ENCODE data around the gene ATP2C1.
"Not testable (repeated sequence)": the region's sequence is repeated elsewhere in the genome, so short reads cannot be mapped to it uniquely, and the experiment has no call there.

ATP2C1 gene

DNA sequence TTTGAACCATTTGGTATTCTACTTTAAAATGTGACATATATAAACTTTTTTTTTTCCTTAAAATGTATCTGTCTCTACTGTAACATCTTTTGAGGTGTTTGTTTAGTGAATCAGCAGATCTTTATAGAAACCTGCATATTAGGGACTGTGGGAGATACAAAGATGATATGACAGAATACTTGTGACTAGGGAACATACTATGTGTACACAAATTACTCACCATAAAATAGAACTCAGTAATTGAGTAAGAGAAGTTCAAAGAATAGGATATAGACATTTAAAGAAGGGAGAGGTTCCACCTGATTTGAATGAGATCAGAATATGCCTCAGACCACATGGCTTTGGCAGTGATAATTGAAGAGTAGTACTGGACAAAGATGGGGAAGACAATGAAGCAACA, 47.9 kb downstream of the ATP2C1 start:
- DNase-seq = no peak

GRCh38 chr3:130946882-130947281, 53.0 kb downstream of the ATP2C1 start:
- DNase-seq = no peak

DNA sequence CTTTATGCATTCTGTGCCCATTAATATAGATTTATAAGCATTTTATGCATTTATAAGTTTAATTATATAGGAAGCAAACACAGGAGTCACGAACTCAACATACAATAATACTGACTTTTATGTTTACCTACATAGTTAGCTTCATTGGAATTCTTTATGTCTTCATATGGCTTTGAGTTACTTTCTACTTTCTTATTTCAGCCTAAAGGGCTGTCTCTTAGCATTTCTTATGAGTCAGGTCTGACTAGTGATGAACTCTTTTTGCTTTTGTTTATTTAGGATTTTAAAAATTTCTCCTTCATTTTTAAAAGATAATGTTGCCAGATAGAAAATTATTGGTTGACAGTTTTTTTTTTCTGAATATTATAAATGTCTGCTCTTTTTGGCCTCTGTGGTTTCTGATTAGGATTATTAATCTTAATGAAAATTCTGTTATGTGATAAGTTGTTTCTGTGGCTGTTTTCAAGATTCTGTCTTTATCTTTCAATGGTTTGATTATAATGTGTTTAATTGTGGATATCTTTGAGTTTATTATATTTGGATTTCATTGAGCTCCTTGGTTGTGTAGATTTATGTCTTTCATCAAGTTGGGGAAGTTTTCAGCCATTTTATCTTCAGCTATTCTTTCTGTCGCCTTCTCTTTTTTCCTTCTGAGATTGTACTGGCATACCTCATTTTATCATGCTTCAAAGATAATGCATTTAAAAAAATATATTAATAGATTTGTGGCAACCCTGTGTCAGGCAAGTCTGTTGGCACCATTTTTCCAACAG, 54.3 kb downstream of the ATP2C1 start:
- no peak for DNase-seq

DNA sequence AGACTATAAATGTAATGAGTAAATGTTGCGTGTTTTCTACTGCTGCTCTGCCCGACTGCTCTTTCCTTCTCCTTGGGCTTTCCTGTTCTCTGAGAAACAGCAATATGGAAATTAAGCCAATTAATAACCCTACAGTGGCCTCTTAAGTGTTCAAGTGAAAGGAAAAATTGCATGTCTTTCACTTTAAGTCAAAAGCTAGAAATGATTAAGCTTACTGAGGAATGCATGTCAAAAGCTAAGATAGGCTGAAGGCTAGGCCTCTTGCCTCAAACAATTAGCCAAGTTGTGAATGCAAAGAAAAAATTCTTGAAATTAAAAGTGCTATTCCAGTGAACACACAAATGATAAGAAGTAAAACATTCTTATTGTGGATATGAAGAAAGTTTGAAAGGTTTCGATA, 55.0 kb downstream of the ATP2C1 start:
- no peak for DNase-seq

- DNase-seq = no peak
Measured at GRCh38 chr3:130950124-130950523, 56.2 kb downstream of the ATP2C1 start.

DNA sequence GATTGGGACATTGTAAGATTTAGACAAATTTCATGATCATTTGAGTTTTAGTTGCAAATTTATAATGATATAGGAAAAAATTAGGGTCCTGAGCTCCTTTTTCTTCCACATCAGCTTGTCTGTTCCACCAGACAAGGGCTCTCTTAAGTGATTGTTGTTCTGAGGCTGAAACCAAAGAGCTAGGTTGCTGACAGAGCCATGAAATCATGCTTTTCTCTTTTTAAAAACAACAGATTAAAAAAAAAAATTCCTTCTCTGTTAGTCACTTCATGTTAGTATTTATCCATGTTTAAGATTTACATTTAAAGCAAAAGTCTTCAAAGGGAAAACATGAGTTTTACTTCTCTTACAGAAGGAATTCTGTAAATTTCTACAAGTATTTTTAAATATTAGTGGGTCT, 56.8 kb downstream of the ATP2C1 start:
- no peak for DNase-seq

- no peak for DNase-seq
Measured at GRCh38 chr3:130955481-130955880, 61.6 kb downstream of the ATP2C1 start.

DNA sequence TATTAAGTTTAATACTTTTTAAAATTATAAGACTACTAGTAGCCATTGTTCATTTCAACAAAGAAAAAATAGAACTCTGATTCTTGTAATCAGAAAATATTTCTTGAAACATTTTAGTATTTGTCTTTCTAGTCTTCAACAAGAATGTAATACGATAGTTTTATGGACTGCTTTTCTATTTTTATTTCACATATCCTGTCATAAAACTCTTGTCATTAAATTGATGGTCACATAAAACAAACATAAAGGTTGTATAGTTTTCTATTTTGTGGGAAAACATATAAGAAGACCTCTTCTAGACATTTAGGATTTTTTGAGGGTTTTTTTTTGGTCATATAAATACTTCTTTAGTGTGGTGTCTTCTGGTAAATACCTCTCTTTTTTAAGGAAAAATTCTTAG, 62.4 kb downstream of the ATP2C1 start:
- DNase-seq = no peak

- no peak for DNase-seq
Measured at GRCh38 chr3:130956721-130957120, 62.8 kb downstream of the ATP2C1 start.

DNA sequence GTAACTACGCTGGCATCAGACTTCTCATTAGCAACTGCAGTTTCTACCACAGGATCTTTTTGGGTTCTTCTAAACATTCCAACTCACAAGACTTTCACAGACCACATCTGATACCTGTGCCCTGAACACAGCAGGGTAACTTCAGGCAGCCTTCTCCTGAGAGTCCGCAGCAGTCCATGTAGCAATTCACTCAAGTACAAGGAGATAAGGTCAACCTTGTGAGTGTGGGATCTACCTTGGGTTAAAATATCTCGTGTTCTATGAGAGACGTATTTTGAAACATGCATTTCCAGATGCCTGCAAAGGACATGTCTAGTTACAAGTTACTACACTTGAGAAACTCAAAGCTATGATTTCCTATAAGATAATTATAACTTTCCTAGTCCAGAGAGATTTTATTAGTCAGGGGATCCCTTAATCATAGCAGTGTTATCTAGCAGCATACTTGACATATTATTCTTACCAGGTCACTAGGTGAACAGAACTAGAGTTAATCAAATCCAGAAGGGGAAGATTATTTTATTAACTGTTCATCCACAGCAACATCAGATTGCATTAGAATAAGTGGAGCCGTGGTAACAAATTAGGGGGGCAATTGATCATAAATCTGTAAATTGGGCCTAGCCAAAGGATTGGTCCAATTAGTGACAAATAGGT, 66.4 kb downstream of the ATP2C1 start:
- DNase-seq = no peak

- no peak for DNase-seq
Measured at GRCh38 chr3:130961458-130961857, 67.6 kb downstream of the ATP2C1 start.

- no peak for DNase-seq
Measured at GRCh38 chr3:130963444-130963843, 69.6 kb downstream of the ATP2C1 start.

GRCh38 chr3:130963878-130964277, 70.0 kb downstream of the ATP2C1 start:
- DNase-seq = no peak

- no peak for DNase-seq
Measured at GRCh38 chr3:130967281-130967680, 73.4 kb downstream of the ATP2C1 start.

GRCh38 chr3:130968221-130968620, 74.3 kb downstream of the ATP2C1 start:
- DNase-seq = no peak

DNA sequence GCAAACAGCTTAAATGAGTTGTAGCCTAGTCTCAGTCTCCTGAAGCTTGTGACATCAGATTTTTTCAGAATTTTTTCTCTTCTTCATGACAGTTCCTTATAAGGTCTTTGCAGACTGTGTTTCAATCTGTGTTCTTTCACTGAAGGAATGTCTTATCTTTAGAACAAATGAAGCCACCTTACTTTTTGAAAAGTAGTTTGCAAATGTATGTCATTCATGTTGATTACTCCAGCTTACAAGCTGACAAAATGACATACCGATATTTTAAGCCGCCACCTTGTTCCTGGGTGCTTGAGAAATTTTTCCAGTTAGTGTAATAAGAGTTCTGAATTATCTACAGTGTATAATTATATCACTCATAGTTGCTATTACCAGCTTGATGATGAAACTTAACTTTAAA, 75.7 kb downstream of the ATP2C1 start:
- DNase-seq = no peak

DNA sequence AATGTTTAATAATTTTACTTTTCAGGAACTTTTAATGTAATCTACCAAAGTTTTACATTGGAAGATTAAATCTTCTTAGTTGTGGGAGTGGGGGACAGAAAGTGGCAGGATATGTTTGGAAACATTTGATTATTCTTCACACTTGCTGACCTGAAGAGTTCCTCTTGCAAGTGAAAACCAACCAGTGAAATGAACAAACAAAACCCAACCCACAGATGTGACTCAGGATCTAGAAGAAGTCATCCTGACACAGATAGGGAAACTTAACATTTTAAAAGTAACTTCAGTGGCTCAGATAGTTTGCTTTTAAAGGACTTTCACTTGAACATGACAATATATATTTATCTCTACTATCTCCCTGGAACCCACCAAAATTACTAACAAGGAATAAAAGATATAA, 77.3 kb downstream of the ATP2C1 start:
- DNase-seq = no peak

GRCh38 chr3:130972592-130972991, 78.7 kb downstream of the ATP2C1 start:
- DNase-seq = not testable (repeated sequence)

DNA sequence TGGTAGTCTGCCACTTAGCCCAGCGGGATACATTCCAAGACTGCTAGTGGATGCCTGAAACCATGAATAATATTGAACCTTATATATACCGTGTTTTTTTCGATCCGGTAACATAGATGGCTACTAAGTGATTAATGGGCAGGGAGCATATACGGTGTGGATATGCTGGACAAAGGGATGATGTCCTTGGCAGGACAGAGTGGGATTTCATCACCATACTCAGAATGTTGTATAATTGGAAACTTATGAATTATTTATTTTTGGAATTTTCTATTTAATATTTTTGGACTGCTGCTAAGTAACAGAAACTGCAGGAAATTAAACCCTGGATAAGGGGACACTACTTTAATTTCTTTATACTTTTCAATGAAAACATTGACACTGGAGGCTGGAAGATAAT, 79.5 kb downstream of the ATP2C1 start:
- DNase-seq = no peak

DNA sequence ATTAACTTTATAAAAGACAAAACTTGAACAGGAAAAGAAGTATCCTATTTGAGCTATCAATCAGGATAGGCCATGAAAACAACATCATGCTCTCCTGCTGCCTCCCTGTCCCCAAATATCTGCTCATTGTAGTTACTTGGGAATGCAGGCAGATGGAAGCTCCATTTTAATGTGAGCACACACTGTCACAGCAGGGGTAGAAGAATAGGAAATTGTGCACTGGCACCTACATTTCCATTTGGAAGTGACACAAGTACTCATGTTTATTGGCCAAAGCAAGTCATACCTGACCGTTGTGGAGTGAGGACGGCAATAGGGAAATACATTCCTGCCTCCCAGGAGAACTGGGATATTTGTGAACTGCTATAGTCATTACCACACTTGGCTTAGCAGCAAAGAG, 80.3 kb downstream of the ATP2C1 start:
- DNase-seq = no peak

DNA sequence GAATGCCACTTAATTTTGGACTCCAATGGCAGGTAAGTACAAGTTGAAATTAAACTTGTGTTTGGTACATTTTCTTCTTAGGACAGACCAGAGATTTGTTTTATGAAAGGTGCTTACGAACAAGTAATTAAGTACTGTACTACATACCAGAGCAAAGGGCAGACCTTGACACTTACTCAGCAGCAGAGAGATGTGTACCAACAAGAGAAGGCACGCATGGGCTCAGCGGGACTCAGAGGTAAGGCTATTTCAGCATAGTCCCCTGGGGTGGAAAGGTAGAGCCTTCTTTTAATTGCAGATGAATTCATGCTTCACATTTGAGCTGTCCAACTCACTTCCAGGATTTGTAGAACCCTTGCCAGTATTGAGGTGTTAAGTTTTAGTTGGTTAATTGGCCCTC, 81.4 kb downstream of the ATP2C1 start:
- no peak for DNase-seq

- no peak for DNase-seq
Measured at GRCh38 chr3:130976706-130977105, 82.8 kb downstream of the ATP2C1 start.

- DNase-seq = no peak
Measured at GRCh38 chr3:130979117-130979516, 85.2 kb downstream of the ATP2C1 start.

GRCh38 chr3:130981469-130981868, 87.6 kb downstream of the ATP2C1 start:
- DNase-seq = no peak

DNA sequence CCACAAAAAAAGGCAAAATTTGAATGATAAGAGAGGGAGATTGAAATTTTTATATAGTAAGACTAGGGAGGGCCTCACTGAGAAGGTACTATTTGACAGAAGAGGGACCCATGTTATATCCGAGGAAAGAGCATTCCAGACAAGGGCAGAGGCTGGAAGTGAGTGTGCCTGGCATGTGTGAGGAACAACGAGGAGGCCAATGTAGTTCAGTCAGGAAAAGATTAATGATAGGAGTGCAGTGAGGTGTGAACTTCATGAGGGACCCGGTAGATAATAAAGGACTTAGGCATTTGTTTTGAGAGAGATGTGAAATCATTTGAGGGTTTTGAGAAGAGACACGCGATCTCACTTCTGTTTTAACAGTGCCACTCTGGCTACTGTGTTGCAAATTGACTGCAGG, 96.4 kb downstream of the ATP2C1 start:
- no peak for DNase-seq
